Transverse colon (tissue), 4 donors: ENCODE data around the gene NDUFV2. TPM values are rescaled to one million over a fixed set of nuclear protein-coding genes. Genes with fewer than 3 reads are reported as not detected.

Experiments
- DNase-seq: peaks from one replicate; pipeline ENCODE4 v3.0.0-alpha.2; 2019
- H3K27ac ChIP-seq, 4 donors: fragments of 200-600 bp; sonication (generic); 2 replicates each; pipeline ENCODE4 v1.5.1; 2016 to 2018; ENCODE audit warnings: inconsistent platforms in 4 of 4
- H3K27me3 ChIP-seq: fragments of 200-600 bp; sonication (generic); 2 replicates; pipeline ENCODE4 v1.5.1; 2017; ENCODE audit warnings: inconsistent platforms
- H3K36me3 ChIP-seq, 4 donors: fragments of 200-600 bp; sonication (generic); 2 replicates each; pipeline ENCODE4 v1.5.1; 2017 to 2019; ENCODE audit warnings: inconsistent platforms in 4 of 4
- H3K4me1 ChIP-seq, 4 donors: fragments of 200-600 bp; sonication (generic); 2 replicates each; pipeline ENCODE4 v1.5.1; 2017 to 2020; ENCODE audit warnings: inconsistent platforms in 4 of 4
- H3K4me3 ChIP-seq, 4 donors: fragments of 200-600 bp; sonication (generic); 1 replicate in 1 of 4; 2 replicates in 3 of 4; pipeline versions ENCODE4 v1.5.1 to v1.6.1; 2017 to 2019; ENCODE audit warnings: inconsistent platforms in 4 of 4
- H3K9me3 ChIP-seq, 2 donors: fragments of 200-600 bp; sonication (generic); 2 replicates each; pipeline ENCODE4 v1.5.1; 2017 to 2019; ENCODE audit warnings: inconsistent platforms in 2 of 2
- EP300 ChIP-seq: sonication (generic); formaldehyde crosslinking; IDR thresholded peaks from one replicate; pipeline ENCODE4 v1.6.1; 2017; ENCODE audit warnings: antibody characterized with exemption, low read depth
- POLR2A ChIP-seq: fragments of 450-650 bp; IDR thresholded peaks from one replicate; pipeline ENCODE4 v1.6.1; 2016; ENCODE audit warnings: antibody characterized with exemption, mild to moderate bottlenecking, moderate library complexity
- POLR2AphosphoS5 ChIP-seq, 3 donors: sonication (generic); formaldehyde crosslinking; IDR thresholded peaks; one replicate each; pipeline ENCODE4 v1.6.1; 2016; ENCODE audit warnings: antibody characterized with exemption in 3 of 3
- WGBS, 2 donors: methylation state at CpG; one replicate each; pipeline ENCODE4 v1.1.5; 2018; ENCODE audit warnings: low coverage in 1 of 2; 5-methylcytosine and 5-hydroxymethylcytosine counted together
- in situ Hi-C, 4 donors: fragments of 200-750 bp; cut with MboI; loops; one replicate each; pipeline versions ENCODE4 v1.15.0 to v1.15.1; 2017; ENCODE audit warnings: low sequenced_read_pairs in 3 of 4, low pct_ligation_motif_present in 1 of 4, low pct_unique_long_range_greater_than_20kb in 1 of 4
- intact Hi-C: fragments of 100-400 bp; cut with DNase I; formaldehyde crosslinking; loops from one replicate; pipeline ENCODE4 v1.15.1; 2023; ENCODE audit warnings: low total_unique reads
- total RNA-seq, 4 donors: library from RNA; depleted of rRNA; stranded (reverse); fragments of >200 nt; gene quantifications; one replicate each; pipeline ENCODE4 v1.1.0, GENCODE V29; 2016
- TF ChIP-seq, protein P1 (sequence below), 5 experiments: fragments of 200-600 bp in 3 of 5; fragments of 450-650 bp in 2 of 5; sonication (generic) in 3 of 5; IDR thresholded peaks; 1 replicate in 2 of 5; 2 replicates in 3 of 5; pipeline ENCODE4 v1.5.1; 2016 to 2017; ENCODE audit warnings: antibody characterized with exemption in 5 of 5, inconsistent platforms in 3 of 5, mild to moderate bottlenecking in 2 of 5, moderate library complexity in 1 of 5

The NDUFV2 gene
- total RNA-seq, 4 donors from 2014 or later, result 24.7 to 140 (median 113) TPM

- H3K9me3 ChIP-seq, result no peaks in the 10 kb centered on the region
- no peaks in the 10 kb centered on the region for H3K36me3 ChIP-seq
- in situ Hi-C loops, result no loop called here
- peaks cover 4 to 44% (median 11%) of the 10 kb centered on the region in 4 donors for H3K4me1 ChIP-seq
- DNase-seq, result no peak
- TF ChIP-seq POLR2AphosphoS5 (IDR thresholded peaks at IDR 0.05) (no peak), EP300 (no peak), POLR2A (no peak)
- TF ChIP-seq, protein P1, sequence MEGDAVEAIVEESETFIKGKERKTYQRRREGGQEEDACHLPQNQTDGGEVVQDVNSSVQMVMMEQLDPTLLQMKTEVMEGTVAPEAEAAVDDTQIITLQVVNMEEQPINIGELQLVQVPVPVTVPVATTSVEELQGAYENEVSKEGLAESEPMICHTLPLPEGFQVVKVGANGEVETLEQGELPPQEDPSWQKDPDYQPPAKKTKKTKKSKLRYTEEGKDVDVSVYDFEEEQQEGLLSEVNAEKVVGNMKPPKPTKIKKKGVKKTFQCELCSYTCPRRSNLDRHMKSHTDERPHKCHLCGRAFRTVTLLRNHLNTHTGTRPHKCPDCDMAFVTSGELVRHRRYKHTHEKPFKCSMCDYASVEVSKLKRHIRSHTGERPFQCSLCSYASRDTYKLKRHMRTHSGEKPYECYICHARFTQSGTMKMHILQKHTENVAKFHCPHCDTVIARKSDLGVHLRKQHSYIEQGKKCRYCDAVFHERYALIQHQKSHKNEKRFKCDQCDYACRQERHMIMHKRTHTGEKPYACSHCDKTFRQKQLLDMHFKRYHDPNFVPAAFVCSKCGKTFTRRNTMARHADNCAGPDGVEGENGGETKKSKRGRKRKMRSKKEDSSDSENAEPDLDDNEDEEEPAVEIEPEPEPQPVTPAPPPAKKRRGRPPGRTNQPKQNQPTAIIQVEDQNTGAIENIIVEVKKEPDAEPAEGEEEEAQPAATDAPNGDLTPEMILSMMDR (IDR thresholded peaks at IDR 0.05), result no peak
- WGBS, 2 donors, result 85 to 91% methylated on average over 2 to 4 of the region's 4 CpGs
- H3K4me3 ChIP-seq, result no peak overlapping the region
- intact Hi-C loops, result no loop called here
- H3K27ac ChIP-seq, result no peak overlapping the region
- no peaks in the 10 kb centered on the region for H3K27me3 ChIP-seq
Measured at GRCh38 chr18:9172506-9173127, 70.1 kb downstream of the NDUFV2 start.

- H3K4me1 ChIP-seq, result peaks cover 4 to 44% (median 12%) of the 10 kb centered on the region in 4 donors
- H3K4me3 ChIP-seq, result no peak overlapping the region
- no peaks in the 10 kb centered on the region for H3K27me3 ChIP-seq
- in situ Hi-C loops (no loop called here), intact Hi-C loops (no loop called here)
- 70 to 85% methylated on average over 2 to 6 of the region's 6 CpGs for WGBS, 2 donors
- H3K9me3 ChIP-seq, result no peaks in the 10 kb centered on the region
- no peak overlapping the region for H3K27ac ChIP-seq
- TF ChIP-seq, protein P1 (IDR thresholded peaks at IDR 0.05), result no peak
- TF ChIP-seq POLR2A (no peak), EP300 (no peak), POLR2AphosphoS5 (IDR thresholded peaks at IDR 0.05) (no peak)
- no peaks in the 10 kb centered on the region for H3K36me3 ChIP-seq
- DNase-seq, result no peak
Measured at GRCh38 chr18:9173770-9174233, 71.3 kb downstream of the NDUFV2 start.

- no peak for TF ChIP-seq POLR2A
- TF ChIP-seq, protein P1 (IDR thresholded peaks at IDR 0.05), result no peak
- TF ChIP-seq POLR2AphosphoS5 (IDR thresholded peaks at IDR 0.05), result no peak
- no peak for TF ChIP-seq EP300
- no peak overlapping the region for H3K27ac ChIP-seq
- in situ Hi-C loops (no loop called here), intact Hi-C loops (no loop called here)
- H3K36me3 ChIP-seq, result no peaks in the 10 kb centered on the region
- WGBS, 2 donors, result 87% methylated on average over 4 of the region's 4 CpGs; no CpG with 5 or more reads in 1 of the 2 donors
- no peak for DNase-seq
- H3K27me3 ChIP-seq, result no peaks in the 10 kb centered on the region
- H3K4me3 ChIP-seq, result no peak overlapping the region
- H3K4me1 ChIP-seq, result peaks cover 4 to 44% (median 12%) of the 10 kb centered on the region in 4 donors
- H3K9me3 ChIP-seq, result no peaks in the 10 kb centered on the region
Measured at GRCh38 chr18:9174302-9174701, 71.8 kb downstream of the NDUFV2 start.

DNA sequence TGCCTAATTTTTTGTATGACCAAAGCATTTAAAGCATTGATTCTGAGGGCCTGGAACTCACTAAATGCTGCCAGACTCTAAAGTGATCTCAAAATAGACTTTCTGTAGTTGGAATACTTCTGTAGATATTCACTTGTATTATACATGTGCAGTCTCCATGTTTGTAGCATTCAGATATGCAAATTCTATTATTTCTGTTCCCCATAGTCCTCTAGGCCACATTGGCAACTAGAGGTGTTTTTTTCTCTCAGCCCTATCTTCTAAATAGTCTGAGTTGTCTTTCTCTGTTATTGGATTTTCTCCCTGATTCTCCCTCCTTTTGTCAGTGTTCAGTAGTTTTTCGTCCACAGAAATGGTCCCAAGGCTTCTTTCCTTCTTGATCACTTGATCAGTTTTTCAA is 72.6 kb downstream of the NDUFV2 start:
- WGBS, 2 donors, result 83 to 87% methylated on average over 1 of the region's 1 CpG
- Histone ChIP-seq H3K9me3 (no peaks in the 10 kb centered on the region), H3K27me3 (no peaks in the 10 kb centered on the region), H3K4me1 (peaks cover 4 to 47% (median 12%) of the 10 kb centered on the region in 4 donors), H3K36me3 (no peaks in the 10 kb centered on the region), H3K27ac (no peak overlapping the region), H3K4me3 (no peak overlapping the region)
- no peak for TF ChIP-seq EP300
- TF ChIP-seq POLR2AphosphoS5 (IDR thresholded peaks at IDR 0.05), result no peak
- TF ChIP-seq POLR2A, result no peak
- TF ChIP-seq, protein P1 (IDR thresholded peaks at IDR 0.05), result no peak
- intact Hi-C loops (no loop called here), in situ Hi-C loops (loop anchor here in 1 of 4 donors (25.0 kb wide), 1 partner anchor 513 kb away; no protein-coding TSS in a partner anchor)
- DNase-seq, result no peak
